HEK293 (cell line): Measurements from ENCODE around the gene HDAC8.
A peak's percentile ranks its signal among the peaks of the same experiment; 100 is the strongest.

Source experiments
- CTCF ChIA-PET: fragments of 350-600 bp; formaldehyde crosslinking; extraction: SDS; loops from one replicate; lab custom pipeline; 2021; ENCODE audit warnings: antibody characterized with exemption; lab: Yijun Ruan, JAX
- POLR2A ChIA-PET: fragments of 300-600 bp; formaldehyde crosslinking; extraction: SDS; loops from one replicate; lab custom pipeline; 2020; ENCODE audit warnings: antibody characterized with exemption, inconsistent platforms; lab: Yijun Ruan, JAX
- H3K27ac ChIP-seq: fragments of 200-500 bp; sonication (Bioruptor generic); 2 replicates; pipeline ENCODE4 v1.5.1; 2014; ENCODE audit warnings: low read depth, low read length, control low read depth, inconsistent platforms; ENCODE audit errors: extremely low read depth
- H3K36me3 ChIP-seq, 2 experiments: fragments of 200-500 bp in 1 of 2; sonication (Bioruptor generic) in 1 of 2; 1 replicate in 1 of 2; 2 replicates in 1 of 2; pipeline ENCODE4 v1.5.1; 2014 to 2017; ENCODE audit warnings: inconsistent platforms in 2 of 2, low read length in 2 of 2; ENCODE audit not compliant: control insufficient read depth in 2 of 2, insufficient read depth in 1 of 2
- H3K4me1 ChIP-seq: fragments of 200-500 bp; sonication (Bioruptor generic); 2 replicates; pipeline ENCODE4 v1.5.1; 2014; ENCODE audit warnings: mild to moderate bottlenecking, low read length, inconsistent platforms; ENCODE audit not compliant: control insufficient read depth, insufficient read depth
- H3K4me3 ChIP-seq: 2 replicates; pipeline ENCODE4 v1.5.1; 2011; ENCODE audit warnings: low read depth, mild to moderate bottlenecking, control low read depth, low read length, moderate library complexity
- H3K9me3 ChIP-seq: fragments of 200-500 bp; sonication (Bioruptor generic); 2 replicates; pipeline ENCODE4 v1.5.1; 2014; ENCODE audit warnings: low read depth, low read length, inconsistent platforms; ENCODE audit not compliant: control insufficient read depth, insufficient read depth
- FEZF1 ChIP-seq: fragments of 450-650 bp; formaldehyde crosslinking; IDR thresholded peaks from 2 replicates; pipeline ENCODE4 v1.5.1; 2016; ENCODE audit warnings: missing biosample characterization, missing genetic modification characterization
- PRDM1 ChIP-seq: fragments of 450-650 bp; formaldehyde crosslinking; IDR thresholded peaks from 2 replicates; pipeline ENCODE4; 2016; ENCODE audit warnings: missing biosample characterization, missing genetic modification characterization
- TSHZ1 ChIP-seq: fragments of 450-650 bp; formaldehyde crosslinking; IDR thresholded peaks from 2 replicates; pipeline ENCODE4 v1.5.1; 2016; ENCODE audit warnings: missing biosample characterization, missing genetic modification characterization, borderline replicate concordance
- ZBTB17 ChIP-seq: fragments of 450-650 bp; formaldehyde crosslinking; IDR thresholded peaks from 2 replicates; pipeline ENCODE4 v1.5.1; 2016; ENCODE audit warnings: missing biosample characterization, missing genetic modification characterization
- ZBTB48 ChIP-seq: fragments of 450-650 bp; formaldehyde crosslinking; IDR thresholded peaks from 2 replicates; pipeline ENCODE4 v1.5.1; 2016; ENCODE audit warnings: missing biosample characterization, missing genetic modification characterization
- ZBTB49 ChIP-seq: fragments of 450-650 bp; formaldehyde crosslinking; IDR thresholded peaks from 2 replicates; pipeline ENCODE4 v1.5.1; 2016; ENCODE audit warnings: missing biosample characterization, missing genetic modification characterization, low read depth
- ZBTB8A ChIP-seq: fragments of 450-650 bp; formaldehyde crosslinking; IDR thresholded peaks from 2 replicates; pipeline ENCODE4 v1.5.1; 2016; ENCODE audit warnings: missing biosample characterization, missing genetic modification characterization
- ZNF10 ChIP-seq: fragments of 450-650 bp; formaldehyde crosslinking; IDR thresholded peaks from 2 replicates; pipeline ENCODE4 v1.5.1; 2017; ENCODE audit warnings: missing biosample characterization, missing genetic modification characterization
- ZNF155 ChIP-seq: fragments of 450-650 bp; formaldehyde crosslinking; IDR thresholded peaks from 2 replicates; pipeline ENCODE4 v1.5.1; 2016; ENCODE audit warnings: missing biosample characterization, missing genetic modification characterization
- ZNF16 ChIP-seq: fragments of 450-650 bp; formaldehyde crosslinking; IDR thresholded peaks from 2 replicates; pipeline ENCODE4 v1.5.1; 2016; ENCODE audit warnings: low read depth, missing biosample characterization, missing genetic modification characterization
- ZNF19 ChIP-seq: fragments of 450-650 bp; formaldehyde crosslinking; IDR thresholded peaks from 2 replicates; pipeline ENCODE4; 2016; ENCODE audit warnings: missing biosample characterization, missing genetic modification characterization, low read depth
- ZNF23 ChIP-seq: fragments of 450-650 bp; formaldehyde crosslinking; IDR thresholded peaks from 2 replicates; pipeline ENCODE4 v1.5.1; 2016; ENCODE audit warnings: missing biosample characterization, missing genetic modification characterization, borderline replicate concordance
- ZNF433 ChIP-seq: fragments of 450-650 bp; formaldehyde crosslinking; IDR thresholded peaks from 2 replicates; pipeline ENCODE4 v1.5.1; 2016; ENCODE audit warnings: missing biosample characterization, missing genetic modification characterization, low read depth
- ZNF610 ChIP-seq: fragments of 450-650 bp; formaldehyde crosslinking; IDR thresholded peaks from 2 replicates; pipeline ENCODE4 v1.5.1; 2016; ENCODE audit warnings: missing biosample characterization, missing genetic modification characterization, borderline replicate concordance
- ZNF654 ChIP-seq: fragments of 450-650 bp; formaldehyde crosslinking; IDR thresholded peaks from 2 replicates; pipeline ENCODE4 v1.5.1; 2016; ENCODE audit warnings: low read depth, missing biosample characterization, missing genetic modification characterization
- ZNF768 ChIP-seq: fragments of 450-650 bp; formaldehyde crosslinking; IDR thresholded peaks from 2 replicates; pipeline ENCODE4 v1.5.1; 2018; ENCODE audit warnings: missing biosample characterization, mild to moderate bottlenecking, missing genetic modification characterization
- ZNF837 ChIP-seq: fragments of 450-650 bp; formaldehyde crosslinking; IDR thresholded peaks from 2 replicates; pipeline ENCODE4 v1.5.1; 2016; ENCODE audit warnings: missing biosample characterization, missing genetic modification characterization
- ZSCAN4 ChIP-seq: fragments of 450-650 bp; formaldehyde crosslinking; IDR thresholded peaks from 2 replicates; pipeline ENCODE4 v1.5.1; 2017; ENCODE audit warnings: missing biosample characterization, missing genetic modification characterization
- TF ChIP-seq, protein P1 (sequence below): fragments of 450-650 bp; formaldehyde crosslinking; IDR thresholded peaks from 2 replicates; pipeline ENCODE4 v1.5.1; 2016; ENCODE audit warnings: missing biosample characterization, missing genetic modification characterization
- TF ChIP-seq, protein P2 (sequence below): fragments of 450-650 bp; formaldehyde crosslinking; IDR thresholded peaks from 2 replicates; pipeline ENCODE4 v1.5.1; 2016; ENCODE audit warnings: missing biosample characterization, missing genetic modification characterization

The HDAC8 gene

GRCh38 chrX:72313707-72314641 is 258.7 kb downstream of the HDAC8 start:
- no peaks in the 10 kb centered on the region for H3K9me3 ChIP-seq
- ChIA-PET CTCF (no interaction called here), POLR2A (interaction anchor here (1.2 kb wide), 1 partner anchor 37 kb away, joined by 5 read pairs; the partner anchor contains the start of gene RPS4X)
- H3K4me1 ChIP-seq, result peaks cover 3% of the 10 kb centered on the region
- H3K4me3 ChIP-seq, result no peak overlapping the region
- H3K27ac ChIP-seq, result no peak overlapping the region
- H3K36me3 ChIP-seq, result no peaks in the 10 kb centered on the region
- TF ChIP-seq ZNF610 (tag by site-specific recombination) (no peak), PRDM1 (tag by site-specific recombination) (peak; percentile 49; the same call in 1 of the 2 replicates), FEZF1 (tag by site-specific recombination) (peak; percentile 55)
- TF ChIP-seq, protein P1, sequence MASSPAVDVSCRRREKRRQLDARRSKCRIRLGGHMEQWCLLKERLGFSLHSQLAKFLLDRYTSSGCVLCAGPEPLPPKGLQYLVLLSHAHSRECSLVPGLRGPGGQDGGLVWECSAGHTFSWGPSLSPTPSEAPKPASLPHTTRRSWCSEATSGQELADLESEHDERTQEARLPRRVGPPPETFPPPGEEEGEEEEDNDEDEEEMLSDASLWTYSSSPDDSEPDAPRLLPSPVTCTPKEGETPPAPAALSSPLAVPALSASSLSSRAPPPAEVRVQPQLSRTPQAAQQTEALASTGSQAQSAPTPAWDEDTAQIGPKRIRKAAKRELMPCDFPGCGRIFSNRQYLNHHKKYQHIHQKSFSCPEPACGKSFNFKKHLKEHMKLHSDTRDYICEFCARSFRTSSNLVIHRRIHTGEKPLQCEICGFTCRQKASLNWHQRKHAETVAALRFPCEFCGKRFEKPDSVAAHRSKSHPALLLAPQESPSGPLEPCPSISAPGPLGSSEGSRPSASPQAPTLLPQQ (tag by site-specific recombination), result no peak

- no peaks in the 10 kb centered on the region for H3K9me3 ChIP-seq
- no peaks in the 10 kb centered on the region for H3K36me3 ChIP-seq
- H3K4me1 ChIP-seq, result peaks cover 3% of the 10 kb centered on the region
- POLR2A ChIA-PET, result no interaction called here
- TF ChIP-seq ZNF16 (tag by site-specific recombination), result no peak
- TF ChIP-seq ZBTB49 (tag by site-specific recombination), result no peak
- TF ChIP-seq ZNF10 (tag by site-specific recombination), result no peak
- no peak for TF ChIP-seq ZBTB17
- no peak for TF ChIP-seq FEZF1 (tag by site-specific recombination)
- no peak for TF ChIP-seq TSHZ1 (tag by site-specific recombination)
- TF ChIP-seq ZNF768 (tag by site-specific recombination), result no peak
- no peak for TF ChIP-seq ZBTB48 (tag by site-specific recombination)
- TF ChIP-seq ZNF837, result no peak
- no peak for TF ChIP-seq ZNF155 (tag by site-specific recombination)
- TF ChIP-seq ZNF19 (tag by site-specific recombination), result no peak
- TF ChIP-seq ZNF433, result no peak
- TF ChIP-seq ZBTB8A (tag by site-specific recombination), result no peak
- no peak for TF ChIP-seq ZNF654 (tag by site-specific recombination)
- TF ChIP-seq, protein P2, sequence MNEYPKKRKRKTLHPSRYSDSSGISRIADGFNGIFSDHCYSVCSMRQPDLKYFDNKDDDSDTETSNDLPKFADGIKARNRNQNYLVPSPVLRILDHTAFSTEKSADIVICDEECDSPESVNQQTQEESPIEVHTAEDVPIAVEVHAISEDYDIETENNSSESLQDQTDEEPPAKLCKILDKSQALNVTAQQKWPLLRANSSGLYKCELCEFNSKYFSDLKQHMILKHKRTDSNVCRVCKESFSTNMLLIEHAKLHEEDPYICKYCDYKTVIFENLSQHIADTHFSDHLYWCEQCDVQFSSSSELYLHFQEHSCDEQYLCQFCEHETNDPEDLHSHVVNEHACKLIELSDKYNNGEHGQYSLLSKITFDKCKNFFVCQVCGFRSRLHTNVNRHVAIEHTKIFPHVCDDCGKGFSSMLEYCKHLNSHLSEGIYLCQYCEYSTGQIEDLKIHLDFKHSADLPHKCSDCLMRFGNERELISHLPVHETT (tag by site-specific recombination), result no peak
- TF ChIP-seq ZSCAN4 (tag by site-specific recombination), result no peak
- TF ChIP-seq ZNF23 (tag by site-specific recombination), result no peak
- TF ChIP-seq, all 188 proteins: peak for 0
- Histone ChIP-seq H3K27ac (no peak overlapping the region), H3K4me3 (no peak overlapping the region)
- CTCF ChIA-PET, result interaction anchor here (0.7 kb wide), 1 partner anchor 1584 kb away, joined by 3 read pairs; no protein-coding TSS in a partner anchor
Observed at GRCh38 chrX:72312311-72312940, 260.2 kb downstream of the HDAC8 start.
